Activated CD8-positive, alpha-beta memory T cell treated with anti-CD3 and anti-CD28 coated beads for 48 hours (primary cell): ENCODE measurements around the gene AMBRA1.
A peak's percentile ranks its signal among the peaks of the same experiment; 100 is the strongest.

Source experiments
- DNase-seq, 3 experiments: peaks; one replicate each; pipeline ENCODE4 v3.0.0-alpha.2; 2020; ENCODE audit warnings: low read depth in 2 of 3, low spot score in 2 of 3

The AMBRA1 gene

DNA sequence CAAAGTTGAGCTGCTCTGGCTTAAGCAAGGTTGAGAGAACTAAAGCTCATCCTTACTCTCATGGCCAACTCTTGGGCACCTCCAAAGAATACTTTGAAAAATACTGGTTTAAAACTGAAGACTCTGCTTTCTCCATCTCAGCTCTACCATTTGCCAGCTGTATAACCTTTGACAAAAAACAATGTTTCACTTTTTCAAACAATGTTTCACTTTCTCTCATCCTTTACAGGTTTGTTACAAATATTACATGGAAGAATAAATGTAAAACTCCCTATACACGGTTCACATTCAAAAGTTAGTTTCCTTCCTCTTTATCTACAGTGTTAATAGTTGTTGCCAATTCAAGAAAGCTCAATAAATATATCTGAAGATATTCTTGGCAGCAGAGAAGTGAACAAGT is 19.2 kb downstream of the AMBRA1 start:
- no peak for DNase-seq

DNA sequence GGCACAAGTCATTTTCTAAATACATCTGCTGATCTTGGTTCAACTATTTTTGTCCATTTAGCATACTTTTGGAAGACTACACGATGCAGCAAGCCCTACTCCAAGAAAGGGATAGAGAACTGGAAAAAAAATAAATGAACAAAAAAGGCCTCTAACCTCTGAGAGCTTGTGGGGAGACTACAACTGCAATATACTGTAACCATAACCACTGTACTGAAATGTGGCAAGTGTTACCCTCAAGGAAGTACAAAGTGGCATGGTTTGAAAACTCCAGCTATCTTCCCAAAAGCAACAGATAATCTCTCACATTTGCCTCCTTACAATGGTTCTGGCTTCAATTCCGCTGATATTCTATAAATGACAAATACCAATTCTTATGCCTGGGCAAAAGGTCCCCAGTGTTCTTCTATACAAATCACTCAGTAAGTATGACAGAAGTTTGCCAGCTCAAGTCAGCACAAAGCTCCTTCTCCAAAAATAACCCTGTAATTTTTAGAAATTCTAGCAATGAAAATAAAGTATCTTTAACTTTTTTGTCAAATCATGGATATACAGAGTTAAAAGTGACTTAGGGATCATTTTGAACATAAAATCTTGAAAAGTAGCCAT is 22.9 kb downstream of the AMBRA1 start:
- DNase-seq: no peak

GRCh38 chr11:46565232-46565840 is 28.5 kb downstream of the AMBRA1 start:
- no peak for DNase-seq

- no peak for DNase-seq
Observed at GRCh38 chr11:46564459-46564858, 29.4 kb downstream of the AMBRA1 start.

DNA sequence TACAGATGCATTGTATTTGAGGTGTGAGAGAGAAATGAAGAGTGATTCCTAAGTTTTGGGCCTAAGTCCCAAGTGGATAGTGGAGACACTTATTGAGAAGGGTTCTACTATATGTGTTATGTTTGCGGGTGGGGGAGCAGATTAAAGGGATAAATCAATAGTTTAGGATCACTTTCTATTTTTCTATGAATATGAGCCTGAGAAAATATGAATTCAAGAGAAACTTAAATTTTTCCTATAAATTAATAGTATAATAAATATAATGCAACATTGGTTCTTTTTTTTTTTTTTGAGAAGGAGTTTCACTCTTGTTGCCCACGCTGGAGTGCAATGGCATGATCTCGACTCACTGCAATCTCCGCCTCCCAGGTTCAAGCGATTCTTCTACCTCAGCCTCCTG is 31.3 kb downstream of the AMBRA1 start:
- no peak for DNase-seq

DNA sequence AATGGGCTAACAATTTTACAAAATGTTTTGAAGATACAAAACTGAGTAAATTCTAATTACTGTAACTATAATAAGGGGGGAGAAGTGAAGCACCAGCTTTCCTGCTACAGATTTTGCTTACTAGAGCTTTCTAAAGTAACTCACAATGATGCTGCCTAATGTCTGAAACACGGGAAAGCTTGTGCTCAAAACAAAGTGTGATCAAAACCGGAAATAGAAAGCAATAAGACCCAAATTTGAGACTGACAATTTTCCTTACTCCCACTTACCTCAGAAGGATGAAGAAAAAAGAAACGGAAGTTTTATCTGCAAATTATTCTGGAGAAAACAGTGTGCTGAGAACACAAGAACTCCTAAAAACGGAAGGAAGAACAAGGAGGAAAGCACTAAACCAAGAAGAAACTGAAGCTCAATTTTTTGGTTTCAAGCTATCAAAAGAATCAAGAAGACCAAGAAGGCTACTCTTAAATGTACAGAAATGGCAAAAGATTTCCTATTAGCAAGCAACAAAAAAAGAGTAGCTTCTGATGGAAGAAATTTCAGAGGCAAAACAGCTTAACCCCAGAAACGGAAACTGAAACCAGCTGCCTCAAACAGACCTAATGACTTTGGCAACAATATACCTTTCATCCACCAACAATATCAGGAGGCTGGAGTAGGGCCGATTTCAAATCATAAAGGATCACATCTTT is 33.4 kb downstream of the AMBRA1 start:
- no peak for DNase-seq

- DNase-seq: no peak
Observed at GRCh38 chr11:46559815-46560214, 34.0 kb downstream of the AMBRA1 start.

DNA sequence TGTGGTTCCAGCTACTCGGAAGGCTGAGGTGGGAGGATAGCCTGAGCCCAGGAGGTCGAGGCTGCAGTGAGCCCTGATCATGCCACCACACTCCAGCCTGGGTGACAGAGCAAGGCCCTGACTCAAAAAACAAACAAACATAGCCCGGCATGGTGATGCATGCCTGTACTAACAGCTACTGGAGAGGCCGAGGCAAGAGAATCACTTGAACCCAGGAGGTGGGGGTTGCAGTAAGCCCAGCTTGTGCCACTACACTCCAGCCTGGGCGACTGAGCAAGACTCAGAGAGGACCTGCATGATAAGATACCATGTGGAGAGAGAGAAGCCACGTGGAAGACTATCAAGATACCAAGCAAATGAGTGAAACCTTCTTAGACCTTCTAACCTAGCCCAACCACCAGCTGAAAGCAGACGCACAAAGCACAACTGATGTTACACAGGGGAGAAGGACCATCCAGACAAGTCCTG is 36.1 kb downstream of the AMBRA1 start:
- DNase-seq: no peak

DNA sequence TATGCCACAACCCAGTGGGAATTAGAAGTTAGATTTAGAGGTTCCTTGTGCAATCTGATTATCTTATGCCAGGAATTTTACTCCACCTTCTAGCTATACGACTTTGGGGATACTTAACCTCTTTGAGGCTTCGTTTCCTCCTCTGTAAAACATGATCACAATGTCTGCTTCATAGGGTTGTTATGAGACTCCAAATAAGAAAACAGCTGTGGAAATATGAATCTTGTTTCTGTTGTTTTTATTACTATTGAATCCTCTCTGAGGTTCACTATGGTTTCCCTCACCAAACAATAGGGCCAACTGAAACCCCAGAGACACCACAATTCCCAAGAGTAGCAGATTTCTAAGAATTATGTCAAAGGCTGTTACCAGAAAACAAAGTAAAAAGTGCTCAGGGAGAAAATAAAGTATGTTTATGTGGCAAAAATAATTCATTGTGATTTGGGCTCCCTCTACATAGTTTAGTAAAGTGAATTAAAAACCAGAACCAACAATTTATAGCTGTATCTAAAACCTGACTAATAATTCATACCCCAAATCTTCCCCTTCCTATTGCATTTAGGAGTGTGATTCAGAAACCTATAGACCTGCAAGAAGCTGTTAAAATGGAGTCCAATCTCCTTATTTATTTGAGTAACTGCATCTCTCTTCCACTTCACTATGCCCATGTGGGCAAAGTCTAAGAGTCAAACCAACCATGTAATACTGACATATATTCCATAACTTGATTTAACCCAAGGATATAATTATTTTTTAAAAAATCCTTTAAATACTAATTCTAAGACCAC is 38.4 kb downstream of the AMBRA1 start:
- DNase-seq: no peak

DNA sequence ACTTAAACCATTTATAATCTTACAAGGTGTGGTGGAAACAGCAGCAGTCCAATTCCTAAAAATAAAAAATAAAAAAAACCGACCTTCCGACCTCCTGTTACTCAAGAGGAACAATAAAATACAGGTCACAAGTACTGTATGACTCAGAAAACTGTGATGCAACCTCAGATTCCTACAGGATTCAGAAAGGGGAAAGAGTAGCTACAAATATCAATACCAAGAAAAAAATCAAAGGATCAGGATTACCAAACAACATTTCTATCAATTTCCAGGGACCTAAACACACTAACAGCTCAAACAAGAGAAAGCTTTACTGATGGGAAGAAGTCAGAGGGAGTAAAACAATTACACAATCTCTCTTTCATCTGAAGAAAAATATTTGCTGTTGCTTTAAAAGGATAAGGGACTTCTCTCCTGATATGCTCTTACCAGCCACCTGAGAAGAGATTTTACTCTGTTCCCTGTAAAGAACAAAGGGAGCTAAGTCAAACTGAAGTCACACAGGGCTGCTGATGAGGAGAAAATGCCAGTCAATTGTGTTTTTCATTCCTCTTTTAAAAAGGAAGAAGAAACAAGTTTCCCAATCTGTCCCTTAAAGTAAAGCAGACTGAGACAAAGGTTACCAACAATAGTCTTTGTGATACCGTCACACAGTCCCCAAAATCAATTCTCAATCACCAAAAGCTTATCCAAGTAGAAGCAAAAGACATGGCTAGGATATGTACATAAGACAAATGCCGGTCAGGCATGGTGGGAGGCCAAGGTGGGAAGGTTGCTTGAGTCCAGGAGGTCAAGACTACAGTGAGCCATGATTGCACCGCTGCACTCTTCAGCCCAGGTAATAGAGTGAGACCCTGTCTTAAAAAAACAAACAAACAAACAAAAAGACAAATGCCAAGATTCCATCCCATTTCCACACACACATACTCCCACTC is 39.3 kb downstream of the AMBRA1 start:
- no peak for DNase-seq

GRCh38 chr11:46553814-46554212 is 40.0 kb downstream of the AMBRA1 start:
- DNase-seq: no peak

DNA sequence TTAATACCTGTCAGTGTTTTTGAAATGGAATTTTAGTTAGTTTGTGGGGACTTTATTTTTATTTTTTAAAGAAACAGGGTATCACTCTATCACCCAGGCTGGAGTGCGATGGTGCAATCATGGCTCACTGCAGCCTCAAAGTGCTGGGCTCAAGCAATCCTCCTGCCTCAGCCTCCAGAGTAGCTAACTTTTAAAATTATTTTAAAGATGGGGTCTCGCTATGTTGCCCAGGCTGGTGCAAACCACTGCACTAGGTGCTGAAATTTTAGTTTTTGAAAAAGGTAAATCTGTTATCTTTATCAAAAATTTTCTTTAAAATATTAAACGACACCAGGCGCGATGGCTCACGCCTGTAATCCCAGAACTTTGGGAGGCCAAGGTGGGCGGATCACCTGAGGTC is 42.6 kb downstream of the AMBRA1 start:
- DNase-seq: no peak

DNA sequence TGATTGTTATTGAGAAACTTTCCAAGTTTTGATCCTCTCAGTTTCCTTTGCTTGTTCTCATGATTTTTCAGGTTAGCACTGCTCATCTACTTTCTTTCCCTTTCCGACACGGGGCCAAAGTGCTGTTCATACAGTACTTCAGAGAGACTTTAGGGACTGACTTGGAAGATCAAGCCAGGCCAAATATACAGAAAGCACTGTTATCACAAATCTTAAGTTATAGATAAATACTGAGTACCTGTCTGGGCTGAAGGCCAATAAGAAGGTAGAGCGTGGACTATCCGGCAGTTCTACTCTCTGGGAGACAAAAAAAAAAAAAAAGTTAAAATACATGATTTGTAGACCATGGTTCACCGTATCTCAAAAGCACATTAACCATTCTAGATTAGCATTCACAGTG is 46.2 kb downstream of the AMBRA1 start:
- DNase-seq: no peak

DNA sequence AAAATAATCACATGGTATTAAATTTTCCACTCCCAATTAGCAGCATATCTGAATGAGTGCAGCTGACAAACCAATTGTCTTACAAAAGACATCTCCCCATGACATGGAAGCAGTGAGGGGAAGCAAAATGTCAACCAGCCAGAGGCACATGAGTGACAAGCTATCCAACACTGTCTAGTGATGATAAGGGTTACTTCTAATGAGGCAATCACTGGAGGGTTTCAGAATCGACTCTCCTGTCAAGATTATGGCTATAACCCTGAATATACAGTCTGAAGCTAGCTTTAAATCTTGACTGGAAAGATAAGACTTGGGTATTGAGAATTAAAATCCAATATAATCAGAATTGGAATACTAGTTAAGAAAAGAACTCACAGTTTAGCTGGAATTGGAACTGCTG is 50.3 kb downstream of the AMBRA1 start:
- no peak for DNase-seq

- no peak for DNase-seq
Observed at GRCh38 chr11:46541593-46542371, 52.0 kb downstream of the AMBRA1 start.

DNA sequence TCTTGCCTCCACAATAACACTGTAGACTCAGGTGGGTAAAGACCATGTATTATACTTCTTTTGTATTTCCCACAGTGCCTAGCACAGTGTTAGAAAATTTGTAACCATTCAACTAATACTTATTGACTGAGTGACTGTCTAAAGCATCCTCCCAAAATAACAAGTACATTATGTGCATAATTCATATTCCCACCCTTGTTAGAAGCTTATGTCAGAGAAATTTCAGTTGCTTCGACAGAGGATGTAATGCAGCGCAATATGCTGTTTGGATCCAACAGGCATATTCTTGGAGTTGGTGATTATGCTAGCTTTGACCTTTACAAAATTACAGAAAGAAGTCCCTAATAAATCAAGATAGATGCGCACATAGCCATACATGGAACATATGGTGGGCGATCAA is 53.0 kb downstream of the AMBRA1 start:
- DNase-seq: no peak

- DNase-seq: peak in 1 of 3 experiments; percentile 25
Observed at GRCh38 chr11:46537537-46538295, 56.1 kb downstream of the AMBRA1 start.

GRCh38 chr11:46537121-46537520 is 56.7 kb downstream of the AMBRA1 start:
- no peak for DNase-seq

DNA sequence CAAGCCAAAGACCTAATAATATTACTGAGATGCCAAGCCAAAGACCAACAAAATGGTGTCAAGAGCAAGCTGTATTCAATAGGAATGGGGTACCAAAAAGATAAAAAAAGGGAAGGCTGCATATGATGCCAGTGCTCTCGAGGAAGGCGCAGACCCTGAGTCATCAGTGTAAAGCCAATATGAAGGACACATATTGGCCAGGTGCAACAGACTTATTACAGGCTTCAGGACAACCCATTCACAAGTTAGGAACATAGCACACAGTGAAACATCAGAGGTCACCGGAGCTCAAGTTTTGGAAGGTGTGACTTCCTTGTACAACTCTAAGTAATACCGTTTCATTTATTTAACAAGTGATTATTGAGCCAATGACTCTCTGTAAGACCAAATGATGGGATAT is 58.1 kb downstream of the AMBRA1 start:
- no peak for DNase-seq
